K562 (cell line): ENCODE measurements around the gene WDCP. TPM values are rescaled to one million over a fixed set of nuclear protein-coding genes. Genes with fewer than 3 reads are reported as not detected.
A peak's percentile ranks its signal among the peaks of the same experiment; 100 is the strongest.

Experiments used
- E2F5 ChIP-seq: sonication (generic); formaldehyde crosslinking; IDR thresholded peaks from 2 replicates; pipeline ENCODE4 v1.8.0; 2022; ENCODE audit warnings: mild to moderate bottlenecking, missing genetic modification reagents
- FOXA3 ChIP-seq, 2 experiments: fragments of 450-650 bp in 1 of 2; sonication (generic) in 1 of 2; formaldehyde crosslinking; IDR thresholded peaks in 1 of 2; conservative IDR thresholded peaks in 1 of 2; 2 replicates each; pipeline versions ENCODE4 v1.4.0 to v1.8.0; 2020 to 2022; ENCODE audit warnings: mild to moderate bottlenecking in 2 of 2, missing genetic modification reagents in 1 of 2
- FOXP1 ChIP-seq: sonication (generic); formaldehyde crosslinking; IDR thresholded peaks from 2 replicates; pipeline ENCODE4 v1.8.0; 2022; ENCODE audit warnings: mild to moderate bottlenecking, missing genetic modification reagents
- HCFC1 ChIP-seq: IDR thresholded peaks from 2 replicates; pipeline ENCODE4 v1.6.1; 2012; ENCODE audit warnings: low read depth, low read length, improper control_type of control experiment
- LEF1 ChIP-seq: fragments of 450-650 bp; IDR thresholded peaks from 2 replicates; pipeline ENCODE4 v1.6.1; 2016; ENCODE audit warnings: mild to moderate bottlenecking
- MCM2 ChIP-seq: fragments of 450-650 bp; IDR thresholded peaks from 2 replicates; pipeline ENCODE4 v1.6.1; 2017; ENCODE audit warnings: low read depth, mild to moderate bottlenecking
- NFIX ChIP-seq: fragments of 250-450 bp; sonication (Bioruptor Pico); IDR thresholded peaks from 2 replicates; pipeline ENCODE4 v1.4.0; 2020; ENCODE audit warnings: low read depth, mild to moderate bottlenecking, moderate library complexity
- NONO ChIP-seq, 2 experiments: fragments of 200-400 bp in 1 of 2; fragments of 450-650 bp in 1 of 2; formaldehyde crosslinking in 1 of 2; IDR thresholded peaks; 2 replicates each; pipeline ENCODE4 v1.6.1; 2017; ENCODE audit warnings: low read depth in 2 of 2, mild to moderate bottlenecking in 2 of 2, moderate library complexity in 2 of 2, low read length in 1 of 2
- PML ChIP-seq: IDR thresholded peaks from 2 replicates; pipeline ENCODE4 v1.6.1; 2012; ENCODE audit warnings: low read length, inconsistent platforms
- SMARCA5 ChIP-seq: fragments of 450-650 bp; IDR thresholded peaks from 2 replicates; pipeline ENCODE4 v1.6.1; 2016
- SP1 ChIP-seq: sonication (generic); formaldehyde crosslinking; IDR thresholded peaks from 2 replicates; pipeline ENCODE4 v1.8.1; 2022; ENCODE audit warnings: mild to moderate bottlenecking, missing genetic modification reagents
- U2AF2 ChIP-seq: fragments of 200-400 bp; formaldehyde crosslinking; optimal IDR thresholded peaks from 2 replicates; pipeline ENCODE3; 2017; ENCODE audit warnings: low read depth, mild to moderate bottlenecking, low read length
- ZBTB1 ChIP-seq: sonication (generic); formaldehyde crosslinking; IDR thresholded peaks from 2 replicates; pipeline ENCODE4 v1.8.1; 2023; ENCODE audit warnings: missing genetic modification reagents, low read depth, mild to moderate bottlenecking, borderline replicate concordance
- ZKSCAN3 ChIP-seq: fragments of 250-450 bp; sonication (Bioruptor Pico); IDR thresholded peaks from 2 replicates; pipeline ENCODE4 v1.4.0; 2020
- ZNF695 ChIP-seq: fragments of 450-650 bp; formaldehyde crosslinking; IDR thresholded peaks from 2 replicates; pipeline ENCODE4 v1.4.0; 2020; ENCODE audit warnings: mild to moderate bottlenecking, moderate library complexity
- polyA plus RNA-seq, 8 experiments: library from polyadenylated mRNA; depleted of rRNA in 4 of 8; stranded (reverse) in 5 of 8; unstranded in 3 of 8; fragments of >200 nt; fragmentation: Nextera tagmentation in 2 of 8; fragmentation: Illumina TruSeq in 1 of 8; extraction: Ambion mirVana in 2 of 8; extraction: Trizol in 1 of 8; gene quantifications; 2 replicates each; pipeline versions ENCODE4 v1.2.1 to v1.2.3, GENCODE V29; 2011 to 2014; ENCODE audit warnings: inconsistent platforms in 1 of 8, missing spikeins in 1 of 8
- total RNA-seq, 7 experiments: library from RNA; depleted of rRNA in 6 of 7; stranded (reverse); fragments of >200 nt in 6 of 7; fragmentation: Illumina TruSeq in 2 of 7; extraction: Trizol in 2 of 7; gene quantifications; 2 replicates each; pipeline versions ENCODE4 v1.2.1 to v1.2.3, GENCODE V29; 2011 to 2021; ENCODE audit warnings: low replicate concordance in 1 of 7
- TF ChIP-seq, protein P1 (sequence below): sonication (generic); formaldehyde crosslinking; IDR thresholded peaks from 2 replicates; pipeline ENCODE4 v1.8.0; 2022; ENCODE audit warnings: mild to moderate bottlenecking, missing genetic modification reagents
- TF ChIP-seq, protein P2 (sequence below): fragments of 250-450 bp; sonication (Bioruptor Pico); IDR thresholded peaks from 2 replicates; pipeline ENCODE4 v1.5.0; 2021
- TF ChIP-seq, protein P3 (sequence below): IDR thresholded peaks from 2 replicates; pipeline ENCODE4 v1.6.1; 2012; ENCODE audit warnings: low read depth, low read length, improper control_type of control experiment, borderline replicate concordance

Gene WDCP
- total and polyA plus RNA-seq, 9 of the 15 experiments (the other 6 are each of a cell fraction or from before 2014, with no cell fraction given) = 10.1 to 41.4 (median 21.8) TPM

DNA sequence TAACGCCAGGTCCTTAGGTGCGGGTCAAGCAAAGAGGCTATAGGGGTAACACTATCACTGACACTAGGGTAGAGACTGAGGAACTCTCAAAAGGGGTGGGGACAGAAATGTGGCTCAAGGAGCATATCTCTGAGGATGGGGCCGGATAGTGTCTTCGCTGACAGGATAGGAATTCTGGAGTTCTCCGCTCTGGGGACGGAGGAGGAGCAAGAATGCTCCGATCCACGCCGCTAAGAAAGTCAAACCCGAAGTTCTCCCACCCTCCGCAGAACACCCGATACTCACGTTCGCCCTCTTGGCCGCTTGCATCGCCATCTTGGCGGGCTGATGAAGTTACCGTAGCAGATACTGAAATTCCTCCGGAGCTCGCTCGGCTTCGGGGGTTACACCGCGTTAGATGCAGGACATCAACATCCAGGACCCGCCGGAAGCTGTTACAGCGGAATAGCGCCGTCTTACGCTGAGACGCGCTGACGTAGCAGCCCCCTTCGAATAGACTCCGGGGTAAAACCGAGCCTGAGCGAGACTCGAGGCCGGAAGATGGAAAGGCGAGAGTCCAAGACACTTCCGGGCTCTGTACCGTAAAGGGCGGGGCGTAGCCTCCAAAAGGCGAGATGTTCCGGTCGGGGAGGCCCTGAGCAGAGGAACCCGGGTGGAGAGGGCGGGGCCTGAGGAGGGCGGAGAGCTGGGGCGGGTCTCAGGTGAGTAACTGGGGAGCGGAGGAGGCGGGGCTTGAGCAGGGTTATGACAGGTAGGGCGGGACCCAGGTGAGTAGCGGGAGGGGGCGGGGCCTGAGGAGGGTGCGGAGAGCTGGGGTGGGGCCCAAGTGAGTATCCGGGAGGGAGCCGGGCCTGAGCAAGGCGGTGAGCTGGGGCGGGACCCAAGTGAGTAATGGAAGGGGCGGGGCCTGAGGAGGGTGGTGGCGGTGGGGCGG, 29.0 kb upstream of the WDCP start, which contains the start of gene SF3B6 (continued):
- TF ChIP-seq, protein P1, sequence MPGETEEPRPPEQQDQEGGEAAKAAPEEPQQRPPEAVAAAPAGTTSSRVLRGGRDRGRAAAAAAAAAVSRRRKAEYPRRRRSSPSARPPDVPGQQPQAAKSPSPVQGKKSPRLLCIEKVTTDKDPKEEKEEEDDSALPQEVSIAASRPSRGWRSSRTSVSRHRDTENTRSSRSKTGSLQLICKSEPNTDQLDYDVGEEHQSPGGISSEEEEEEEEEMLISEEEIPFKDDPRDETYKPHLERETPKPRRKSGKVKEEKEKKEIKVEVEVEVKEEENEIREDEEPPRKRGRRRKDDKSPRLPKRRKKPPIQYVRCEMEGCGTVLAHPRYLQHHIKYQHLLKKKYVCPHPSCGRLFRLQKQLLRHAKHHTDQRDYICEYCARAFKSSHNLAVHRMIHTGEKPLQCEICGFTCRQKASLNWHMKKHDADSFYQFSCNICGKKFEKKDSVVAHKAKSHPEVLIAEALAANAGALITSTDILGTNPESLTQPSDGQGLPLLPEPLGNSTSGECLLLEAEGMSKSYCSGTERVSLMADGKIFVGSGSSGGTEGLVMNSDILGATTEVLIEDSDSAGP (CRISPR knock-in tag) = no peak
- TF ChIP-seq ZBTB1 (no peak), U2AF2 (no peak), ZNF695 (CRISPR knock-in tag) (no peak), ZKSCAN3 (CRISPR knock-in tag) (no peak), NFIX (CRISPR knock-in tag) (no peak), NONO (IDR thresholded peaks at IDR 0.05; ENCODE audit: low read depth in 2 of 2, low read length in 1 of 2) (peak in 1 of 2 experiments; percentile 31; a peak in 1 of 4 replicates), SP1 (peak; percentile 97), SMARCA5 (0 out of 2 replicates have a peak, but pooled peaks have one; percentile 11), MCM2 (no peak), E2F5 (no peak), PML (peak; percentile 87), LEF1 (peak; percentile 42; the same call in 1 of the 2 replicates), FOXA3 (CRISPR knock-in tag; conservative IDR thresholded peaks at IDR 0.05 in 1 of 2, IDR thresholded peaks at IDR 0.05 in 1 of 2) (peak; percentile 27 to 66; a peak in 1 of 4 replicates), HCFC1 (peak; percentile 91), FOXP1 (CRISPR knock-in tag) (peak; percentile 83; the same call in 1 of the 2 replicates)
- TF ChIP-seq, protein P2, sequence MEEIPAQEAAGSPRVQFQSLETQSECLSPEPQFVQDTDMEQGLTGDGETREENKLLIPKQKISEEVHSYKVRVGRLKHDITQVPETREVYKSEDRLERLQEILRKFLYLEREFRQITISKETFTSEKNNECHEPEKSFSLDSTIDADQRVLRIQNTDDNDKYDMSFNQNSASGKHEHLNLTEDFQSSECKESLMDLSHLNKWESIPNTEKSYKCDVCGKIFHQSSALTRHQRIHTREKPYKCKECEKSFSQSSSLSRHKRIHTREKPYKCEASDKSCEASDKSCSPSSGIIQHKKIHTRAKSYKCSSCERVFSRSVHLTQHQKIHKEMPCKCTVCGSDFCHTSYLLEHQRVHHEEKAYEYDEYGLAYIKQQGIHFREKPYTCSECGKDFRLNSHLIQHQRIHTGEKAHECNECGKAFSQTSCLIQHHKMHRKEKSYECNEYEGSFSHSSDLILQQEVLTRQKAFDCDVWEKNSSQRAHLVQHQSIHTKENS = no peak
- TF ChIP-seq, protein P3, sequence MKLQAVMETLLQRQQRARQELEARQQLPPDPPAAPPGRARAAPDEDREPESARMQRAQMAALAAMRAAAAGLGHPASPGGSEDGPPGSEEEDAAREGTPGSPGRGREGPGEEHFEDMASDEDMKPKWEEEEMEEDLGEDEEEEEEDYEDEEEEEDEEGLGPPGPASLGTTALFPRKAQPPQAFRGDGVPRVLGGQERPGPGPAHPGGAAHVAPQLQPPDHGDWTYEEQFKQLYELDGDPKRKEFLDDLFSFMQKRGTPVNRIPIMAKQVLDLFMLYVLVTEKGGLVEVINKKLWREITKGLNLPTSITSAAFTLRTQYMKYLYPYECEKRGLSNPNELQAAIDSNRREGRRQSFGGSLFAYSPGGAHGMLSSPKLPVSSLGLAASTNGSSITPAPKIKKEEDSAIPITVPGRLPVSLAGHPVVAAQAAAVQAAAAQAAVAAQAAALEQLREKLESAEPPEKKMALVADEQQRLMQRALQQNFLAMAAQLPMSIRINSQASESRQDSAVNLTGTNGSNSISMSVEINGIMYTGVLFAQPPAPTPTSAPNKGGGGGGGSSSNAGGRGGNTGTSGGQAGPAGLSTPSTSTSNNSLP = peak; percentile 41; the same call in 1 of the 2 replicates
